NCI-H2196 treated with DMSO at 0.1 percent for 48 hours (cell line): ENCODE results near the gene TYW5.
A peak's percentile ranks its signal among the peaks of the same experiment; 100 is the strongest.

Experiments used
- DNase-seq: peaks from one replicate; lab custom pipeline; 2025; ENCODE audit not compliant: unreplicated experiment; lab: John Stamatoyannopoulos, UW

TYW5 gene

GRCh38 chr2:199975273-199975895 is 20.1 kb upstream of the TYW5 start:
- no peak for DNase-seq

GRCh38 chr2:199973703-199974102 is 18.4 kb upstream of the TYW5 start:
- DNase-seq: peak; percentile 12

GRCh38 chr2:199972088-199972626 is 16.9 kb upstream of the TYW5 start:
- DNase-seq: no peak

GRCh38 chr2:199968126-199968525 is 12.8 kb upstream of the TYW5 start:
- DNase-seq: no peak

- DNase-seq: no peak
Measured at GRCh38 chr2:199966976-199967375, 11.7 kb upstream of the TYW5 start.

- no peak for DNase-seq
Measured at GRCh38 chr2:199966405-199966804, 11.1 kb upstream of the TYW5 start.

- no peak for DNase-seq
Measured at GRCh38 chr2:199962203-199962602, 6.9 kb upstream of the TYW5 start.

GRCh38 chr2:199958014-199958413 is 2.7 kb upstream of the TYW5 start:
- no peak for DNase-seq

- DNase-seq: no peak
Measured at GRCh38 chr2:199956062-199956380, 730 bp upstream of the TYW5 start.

- DNase-seq: no peak
Measured at GRCh38 chr2:199955007-199955338, 318 bp downstream of the TYW5 start.

- DNase-seq: no peak
Measured at GRCh38 chr2:199951023-199951422, 4.3 kb downstream of the TYW5 start.

GRCh38 chr2:199950396-199950795 is 4.9 kb downstream of the TYW5 start:
- no peak for DNase-seq

GRCh38 chr2:199946836-199947235 is 8.5 kb downstream of the TYW5 start:
- DNase-seq: no peak

GRCh38 chr2:199946196-199946595 is 9.1 kb downstream of the TYW5 start:
- DNase-seq: no peak

- no peak for DNase-seq
Measured at GRCh38 chr2:199943373-199943772, 11.9 kb downstream of the TYW5 start.

GRCh38 chr2:199940373-199940772 is 14.9 kb downstream of the TYW5 start:
- no peak for DNase-seq

GRCh38 chr2:199936554-199936953 is 18.7 kb downstream of the TYW5 start:
- DNase-seq: no peak

GRCh38 chr2:199933466-199933865 is 21.8 kb downstream of the TYW5 start:
- no peak for DNase-seq

- no peak for DNase-seq
Measured at GRCh38 chr2:199932312-199932855, 22.9 kb downstream of the TYW5 start.

GRCh38 chr2:199929262-199929661 is 26.0 kb downstream of the TYW5 start:
- no peak for DNase-seq

- DNase-seq: no peak
Measured at GRCh38 chr2:199928626-199929025, 26.7 kb downstream of the TYW5 start.

GRCh38 chr2:199928226-199928625 is 27.1 kb downstream of the TYW5 start:
- no peak for DNase-seq

GRCh38 chr2:199926806-199927205 is 28.5 kb downstream of the TYW5 start:
- no peak for DNase-seq
